ENCODE results near the gene JOSD2.

The JOSD2 gene

GRCh38 chr19:50511069-50511822 is at the start of gene JOSD2:
JOSD2 (minus strand) TSS chr19:50511191; CDS start chr19:50510431, 760 bp downstream.
- peak; percentile 99 for DNase-seq

DNA sequence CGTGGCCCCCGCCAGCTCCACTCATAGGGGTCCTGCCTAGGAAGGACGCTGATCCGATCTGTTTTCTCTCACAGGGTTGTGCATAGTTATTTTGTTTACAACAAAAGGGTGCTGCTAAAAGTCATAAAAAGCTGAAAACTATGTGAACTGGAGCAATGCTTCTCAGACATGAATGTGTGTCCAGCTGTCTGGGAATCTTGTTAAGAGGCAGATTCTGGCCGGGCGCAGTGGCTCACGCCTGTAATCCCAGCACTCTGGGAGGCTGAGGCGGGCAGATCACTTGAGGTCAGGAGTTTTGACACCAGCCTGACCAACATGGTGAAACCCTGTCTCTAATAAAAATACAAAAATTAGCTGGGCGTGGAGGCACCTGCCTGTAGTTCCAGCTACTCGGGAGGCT is 48.6 kb upstream of the JOSD2 start:
- DNase-seq, result no peak

DNA sequence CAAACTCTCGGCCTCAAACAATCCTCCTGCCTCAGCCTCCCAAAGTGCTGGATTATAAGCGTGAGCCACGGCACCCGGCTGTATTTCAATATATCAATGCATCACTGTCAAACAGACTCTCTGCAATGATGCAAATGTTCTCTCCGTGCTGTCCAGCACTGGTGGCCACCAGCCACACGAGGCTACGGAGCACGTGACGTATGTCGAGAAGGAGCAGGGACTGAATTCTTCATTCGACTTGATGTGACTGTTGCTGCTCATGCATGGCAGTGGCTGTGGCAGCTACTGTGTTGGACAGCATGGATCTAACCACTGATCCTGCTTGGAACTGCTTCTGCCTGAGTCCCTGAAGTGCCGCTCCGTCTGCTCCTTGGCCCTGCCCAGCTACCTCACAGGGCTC is 47.5 kb upstream of the JOSD2 start:
- DNase-seq, result no peak

DNA sequence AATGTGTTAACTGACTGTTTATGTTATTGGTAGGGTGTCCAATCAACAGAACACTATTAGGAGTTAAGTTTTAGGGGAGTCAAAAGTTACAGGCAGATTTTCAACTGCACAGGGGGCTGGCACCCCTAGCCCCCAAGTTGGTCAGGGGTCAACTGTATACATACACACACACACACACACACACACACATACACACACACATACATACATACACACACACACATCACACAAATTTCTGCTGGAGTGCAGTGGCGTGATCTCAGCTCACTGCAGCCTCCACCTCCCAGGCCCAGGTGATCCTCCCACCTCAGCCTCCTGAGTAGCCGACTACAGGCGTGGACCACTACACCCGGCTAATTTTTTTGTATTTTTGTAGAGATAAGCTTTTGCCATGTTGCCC is 47.0 kb upstream of the JOSD2 start:
- no peak for DNase-seq

GRCh38 chr19:50557009-50557613 is 46.1 kb upstream of the JOSD2 start:
- no peak for DNase-seq

- DNase-seq, result peak; percentile 95
Observed at GRCh38 chr19:50556282-50557008, 45.5 kb upstream of the JOSD2 start.

GRCh38 chr19:50555450-50556281 is 44.7 kb upstream of the JOSD2 start:
- peak; percentile 75 for DNase-seq

DNA sequence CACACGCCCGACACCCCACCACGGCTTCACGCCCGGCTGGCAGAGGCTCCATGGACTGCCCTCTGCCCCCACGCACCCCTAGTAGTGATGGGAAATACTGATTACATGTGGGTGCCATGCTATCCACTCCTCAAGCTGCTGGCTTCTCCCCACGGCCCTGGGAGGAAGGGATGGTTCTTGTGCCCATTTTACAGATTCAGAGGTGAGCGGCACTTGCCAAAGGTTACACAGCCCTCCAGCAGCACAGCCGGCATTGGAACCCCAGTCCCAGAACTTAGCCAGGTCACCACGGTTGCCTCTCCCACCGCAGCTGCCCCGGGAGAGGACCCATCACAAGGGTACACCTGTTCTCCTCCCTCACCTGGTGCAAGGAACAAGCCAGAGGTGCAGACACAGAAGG is 44.0 kb upstream of the JOSD2 start:
- no peak for DNase-seq

- DNase-seq, result no peak
Observed at GRCh38 chr19:50554212-50554611, 43.2 kb upstream of the JOSD2 start.

DNA sequence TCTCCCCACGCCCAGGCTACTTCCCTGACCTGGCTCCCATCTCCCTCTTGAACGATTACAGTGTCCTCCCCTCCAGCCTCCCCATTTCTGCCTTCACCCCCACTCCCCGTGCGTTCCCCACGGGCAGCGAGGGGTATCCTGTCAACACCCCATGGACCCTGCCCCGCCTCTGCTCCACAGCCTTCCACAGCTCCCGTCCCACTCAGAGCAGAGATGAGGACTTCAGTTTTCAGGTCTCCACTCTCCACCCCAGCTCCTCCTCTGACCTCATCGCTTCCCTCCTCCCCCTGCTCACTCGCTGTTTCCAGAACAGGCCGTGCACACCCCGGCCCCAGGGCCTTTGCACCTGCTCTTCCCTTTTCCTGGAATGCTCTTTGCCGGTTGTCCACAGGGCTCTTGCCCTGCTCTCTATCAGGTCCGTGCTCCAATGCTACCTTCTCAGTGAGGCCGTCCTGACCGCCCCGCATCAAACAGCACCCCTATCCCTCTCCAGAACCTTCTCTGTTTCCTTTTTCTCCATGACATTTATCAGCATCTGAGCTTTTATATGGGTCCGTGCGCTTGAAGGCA is 42.2 kb upstream of the JOSD2 start:
- peak; percentile 50 for DNase-seq

- no peak for DNase-seq
Observed at GRCh38 chr19:50552540-50552939, 41.5 kb upstream of the JOSD2 start.

DNA sequence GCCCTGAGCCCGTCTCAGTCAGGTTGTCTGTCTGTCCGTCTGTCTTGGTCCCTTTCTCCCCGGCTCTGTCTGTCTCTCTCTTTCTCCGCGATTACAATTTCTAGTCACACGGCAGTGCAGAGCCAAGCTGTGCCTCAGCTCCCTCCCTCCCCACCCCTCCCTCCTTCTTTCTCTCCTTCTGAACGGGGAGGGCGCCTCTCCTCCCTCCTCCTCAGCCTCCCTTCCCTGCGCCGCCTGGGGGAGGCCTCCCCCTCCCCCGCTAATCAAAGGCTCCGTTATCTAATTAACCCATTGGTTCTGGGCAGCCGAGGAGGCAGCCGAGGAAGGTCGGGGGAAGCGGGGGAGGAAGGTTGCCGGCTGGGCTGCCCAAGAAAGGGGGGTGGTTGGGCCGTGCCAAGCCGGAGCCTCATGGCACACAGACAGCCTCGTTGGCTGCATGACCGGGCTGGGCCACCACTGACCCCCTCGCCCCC is 40.8 kb upstream of the JOSD2 start:
- DNase-seq, result peak; percentile 57

- DNase-seq, result no peak
Observed at GRCh38 chr19:50551034-50551714, 40.2 kb upstream of the JOSD2 start.

GRCh38 chr19:50550594-50550966 is 39.6 kb upstream of the JOSD2 start:
- no peak for DNase-seq

DNA sequence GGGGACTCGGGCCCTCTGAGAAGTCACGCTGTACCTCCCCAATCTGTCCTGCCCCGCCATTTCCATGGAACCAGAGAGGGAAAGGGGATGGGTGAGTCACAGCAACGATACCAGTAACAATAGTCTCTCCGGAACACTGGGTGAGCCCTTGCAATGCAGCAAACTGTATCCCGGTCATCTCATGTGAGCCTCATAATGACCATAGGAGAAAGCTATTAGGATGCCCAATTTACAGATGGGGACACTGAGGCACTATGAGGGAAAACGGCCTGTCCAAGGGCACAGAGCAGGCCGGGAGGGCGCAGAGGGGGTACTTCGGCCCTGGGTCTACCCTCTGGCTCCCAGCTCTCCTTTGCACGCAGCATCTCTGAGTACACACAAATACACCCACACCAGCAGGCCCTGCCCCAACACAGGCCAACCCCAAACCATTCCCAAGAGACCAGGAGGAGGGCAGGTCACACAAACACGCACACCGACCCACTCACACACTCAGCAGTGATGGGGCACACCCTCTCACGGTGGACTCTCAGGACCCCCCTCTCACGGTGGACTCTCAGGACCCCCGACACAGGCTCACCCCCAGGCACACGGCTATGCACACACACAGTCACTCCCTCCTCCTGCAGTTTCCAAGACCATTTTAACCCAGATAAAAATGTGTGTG is 39.1 kb upstream of the JOSD2 start:
- no peak for DNase-seq

DNA sequence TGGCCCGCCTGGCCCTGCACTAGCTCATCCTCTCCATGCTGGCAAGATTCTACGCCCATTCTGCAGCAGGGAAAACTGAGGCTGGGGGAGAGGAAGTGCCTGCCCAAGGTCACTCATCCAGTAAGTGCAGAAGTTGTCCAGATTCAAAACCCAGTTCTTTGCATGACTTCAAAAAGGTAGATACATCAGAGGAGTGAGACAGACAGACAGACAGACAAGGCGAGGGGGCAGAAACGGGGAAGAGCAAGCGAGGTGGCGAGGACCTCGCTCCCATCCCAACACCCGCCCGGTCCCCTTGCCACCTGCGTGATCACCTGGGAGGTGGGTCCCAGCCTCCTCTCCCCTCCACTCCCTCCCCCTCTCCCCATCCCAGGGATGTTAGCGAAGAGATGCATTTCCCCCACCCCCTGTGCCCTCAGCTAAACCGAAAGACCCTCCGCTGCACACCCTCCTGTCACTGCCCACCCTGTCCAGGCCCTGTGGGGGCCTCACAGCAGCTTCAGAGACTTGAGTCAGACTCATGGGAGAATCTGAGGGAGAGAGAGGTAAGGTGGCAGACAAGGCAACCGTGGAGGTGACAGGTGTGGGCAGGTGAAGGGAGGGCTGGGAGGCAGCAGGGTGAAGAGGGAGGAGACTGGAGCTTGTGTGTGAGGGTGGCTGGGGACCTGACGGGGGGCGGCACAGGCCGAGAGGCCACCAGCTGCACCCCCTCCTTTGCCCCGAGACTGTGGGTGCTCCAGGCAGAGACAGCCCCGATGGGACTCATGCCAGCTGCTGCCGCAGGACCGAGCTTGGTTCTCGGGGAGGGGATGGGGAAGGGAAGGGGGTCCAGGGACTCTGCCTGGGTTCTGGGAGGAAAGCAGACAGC is 38.3 kb upstream of the JOSD2 start:
- no peak for DNase-seq

GRCh38 chr19:50548191-50549058 is 37.4 kb upstream of the JOSD2 start:
- no peak for DNase-seq

GRCh38 chr19:50547385-50548190 is 36.6 kb upstream of the JOSD2 start:
- no peak for DNase-seq
